Astrocyte (in vitro differentiated cells and primary cell): ENCODE data around the gene SYDE2.

Source experiments
- EZH2 ChIP-seq: IDR thresholded peaks from 2 replicates; pipeline ENCODE4 v1.6.1; 2012; ENCODE audit warnings: mild to moderate bottlenecking, low read length, inconsistent platforms; ENCODE audit not compliant: insufficient read depth
- TF ChIP-seq, protein P1 (sequence below): IDR thresholded peaks from 2 replicates; pipeline ENCODE4 v1.5.1; 2011; ENCODE audit warnings: low read depth, mild to moderate bottlenecking, inconsistent platforms, low read length, moderate library complexity; ENCODE audit not compliant: insufficient read depth

DNA sequence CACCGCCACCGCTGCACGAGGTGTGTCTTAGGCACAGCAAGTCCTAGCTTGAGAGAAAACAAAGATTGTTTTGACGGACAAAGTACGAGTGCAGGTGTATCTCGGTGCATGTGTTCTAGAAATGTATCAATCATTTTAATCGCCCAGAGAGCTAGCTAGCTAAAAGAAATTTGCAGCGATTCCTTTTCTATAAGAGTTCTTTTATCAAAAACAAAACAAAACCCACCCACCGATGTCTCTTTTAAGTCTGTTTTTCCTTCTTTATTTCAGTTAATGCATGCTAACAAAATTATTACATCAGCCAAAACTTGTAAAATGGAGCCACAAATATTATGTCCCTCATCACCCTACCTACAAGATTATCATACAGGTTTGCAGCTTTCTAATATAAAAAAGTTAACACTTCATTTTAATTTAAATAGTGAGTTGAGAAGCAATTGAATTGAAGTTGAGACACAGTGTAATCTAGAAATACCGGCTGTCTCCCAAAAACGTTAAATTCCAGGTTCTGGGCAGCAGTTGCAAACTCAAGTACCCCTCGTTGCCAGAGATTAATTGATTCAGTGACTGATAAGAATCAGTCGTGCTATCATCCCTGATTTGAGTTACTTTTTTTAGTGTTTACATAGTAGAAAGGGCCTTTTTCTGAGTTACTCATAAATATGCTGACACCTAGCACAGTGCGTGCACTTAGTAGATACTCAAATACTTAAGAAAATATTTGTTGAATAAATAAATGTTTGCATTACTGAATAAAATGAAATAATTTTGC, 1.5 kb upstream of the SYDE2 start:
- TF ChIP-seq, protein P1, sequence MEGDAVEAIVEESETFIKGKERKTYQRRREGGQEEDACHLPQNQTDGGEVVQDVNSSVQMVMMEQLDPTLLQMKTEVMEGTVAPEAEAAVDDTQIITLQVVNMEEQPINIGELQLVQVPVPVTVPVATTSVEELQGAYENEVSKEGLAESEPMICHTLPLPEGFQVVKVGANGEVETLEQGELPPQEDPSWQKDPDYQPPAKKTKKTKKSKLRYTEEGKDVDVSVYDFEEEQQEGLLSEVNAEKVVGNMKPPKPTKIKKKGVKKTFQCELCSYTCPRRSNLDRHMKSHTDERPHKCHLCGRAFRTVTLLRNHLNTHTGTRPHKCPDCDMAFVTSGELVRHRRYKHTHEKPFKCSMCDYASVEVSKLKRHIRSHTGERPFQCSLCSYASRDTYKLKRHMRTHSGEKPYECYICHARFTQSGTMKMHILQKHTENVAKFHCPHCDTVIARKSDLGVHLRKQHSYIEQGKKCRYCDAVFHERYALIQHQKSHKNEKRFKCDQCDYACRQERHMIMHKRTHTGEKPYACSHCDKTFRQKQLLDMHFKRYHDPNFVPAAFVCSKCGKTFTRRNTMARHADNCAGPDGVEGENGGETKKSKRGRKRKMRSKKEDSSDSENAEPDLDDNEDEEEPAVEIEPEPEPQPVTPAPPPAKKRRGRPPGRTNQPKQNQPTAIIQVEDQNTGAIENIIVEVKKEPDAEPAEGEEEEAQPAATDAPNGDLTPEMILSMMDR, result no peak
- no peak for TF ChIP-seq EZH2
